ENCODE results near the gene MYO3B. TPM values are rescaled to one million over a fixed set of nuclear protein-coding genes. Genes with fewer than 3 reads are reported as not detected.

MYO3B gene
- polyA plus RNA-seq, 1 experiment = 0.10 TPM

- no peaks in the 10 kb centered on the region for H3K27me3 ChIP-seq (ENCODE audit: control insufficient read depth, insufficient read depth, low read length)
- no peak for TF ChIP-seq CTCF (IDR thresholded peaks at IDR 0.05; ENCODE audit: low read depth, low read length)
- POLR2A ChIA-PET = no interaction called here
Measured at GRCh38 chr2:170335351-170335750, 157.4 kb downstream of the MYO3B start.

GRCh38 chr2:170336408-170336807 lies 158.5 kb downstream of the MYO3B start:
- H3K27ac ChIP-seq (ENCODE audit: low read depth, low read length) = no peak overlapping the region

More at GRCh38 chr2:170335351-170335750, 157.4 kb downstream of the MYO3B start:
- Histone ChIP-seq H3K4me3 (ENCODE audit: low read depth, low read length) (no peak overlapping the region), H3K9me3 (ENCODE audit: control insufficient read depth, insufficient read depth, low read length) (no peaks in the 10 kb centered on the region), H3K27ac (ENCODE audit: low read depth, low read length) (no peak overlapping the region)
- DNase-seq (ENCODE audit: low read depth, low spot score) = no peak
- CTCF ChIA-PET = interaction anchor here (1.1 to 2.4 kb wide), 2 partner anchors 12 to 42 kb away, joined by 3 to 11 read pairs; no protein-coding TSS in a partner anchor

GRCh38 chr2:170336916-170337315 lies 159.0 kb downstream of the MYO3B start:
- CTCF ChIA-PET = interaction anchor here (2.4 kb wide), 1 partner anchor 13 kb away, joined by 11 read pairs; no protein-coding TSS in a partner anchor
- POLR2A ChIA-PET = no interaction called here
- no peak for TF ChIP-seq CTCF (IDR thresholded peaks at IDR 0.05; ENCODE audit: low read depth, low read length)
- no peak overlapping the region for H3K27ac ChIP-seq (ENCODE audit: low read depth, low read length)
- H3K9me3 ChIP-seq (ENCODE audit: control insufficient read depth, insufficient read depth, low read length) = no peaks in the 10 kb centered on the region
- no peak for DNase-seq (ENCODE audit: low read depth, low spot score)
- H3K27me3 ChIP-seq (ENCODE audit: control insufficient read depth, insufficient read depth, low read length) = no peaks in the 10 kb centered on the region
- no peak overlapping the region for H3K4me3 ChIP-seq (ENCODE audit: low read depth, low read length)

More at GRCh38 chr2:170336408-170336807, 158.5 kb downstream of the MYO3B start:
- DNase-seq (ENCODE audit: low read depth, low spot score) = no peak
- Histone ChIP-seq H3K9me3 (ENCODE audit: control insufficient read depth, insufficient read depth, low read length) (no peaks in the 10 kb centered on the region), H3K27me3 (ENCODE audit: control insufficient read depth, insufficient read depth, low read length) (no peaks in the 10 kb centered on the region), H3K4me3 (ENCODE audit: low read depth, low read length) (no peak overlapping the region)
- POLR2A ChIA-PET = no interaction called here
- CTCF ChIA-PET = interaction anchor here (2.4 kb wide), 1 partner anchor 13 kb away, joined by 11 read pairs; no protein-coding TSS in a partner anchor
- TF ChIP-seq CTCF (IDR thresholded peaks at IDR 0.05; ENCODE audit: low read depth, low read length) = no peak

GRCh38 chr2:170339322-170339721 lies 161.4 kb downstream of the MYO3B start:
- Histone ChIP-seq H3K4me3 (ENCODE audit: low read depth, low read length) (no peak overlapping the region), H3K27me3 (ENCODE audit: control insufficient read depth, insufficient read depth, low read length) (no peaks in the 10 kb centered on the region), H3K27ac (ENCODE audit: low read depth, low read length) (no peak overlapping the region), H3K9me3 (ENCODE audit: control insufficient read depth, insufficient read depth, low read length) (no peaks in the 10 kb centered on the region)
- TF ChIP-seq CTCF (IDR thresholded peaks at IDR 0.05; ENCODE audit: low read depth, low read length) = no peak
- CTCF ChIA-PET = interaction anchor here (1.0 kb wide), 1 partner anchor 14 kb away, joined by 3 read pairs; no protein-coding TSS in a partner anchor
- POLR2A ChIA-PET = no interaction called here
- no peak for DNase-seq (ENCODE audit: low read depth, low spot score)

GRCh38 chr2:170339750-170340692 lies 162.1 kb downstream of the MYO3B start:
- H3K4me3 ChIP-seq (ENCODE audit: low read depth, low read length) = no peak overlapping the region
- H3K9me3 ChIP-seq (ENCODE audit: control insufficient read depth, insufficient read depth, low read length) = no peaks in the 10 kb centered on the region
- POLR2A ChIA-PET = no interaction called here
- no peak overlapping the region for H3K27ac ChIP-seq (ENCODE audit: low read depth, low read length)
- no peaks in the 10 kb centered on the region for H3K27me3 ChIP-seq (ENCODE audit: control insufficient read depth, insufficient read depth, low read length)
- CTCF ChIA-PET = interaction anchor here (1.0 kb wide), 1 partner anchor 15 kb away, joined by 3 read pairs; no protein-coding TSS in a partner anchor
- TF ChIP-seq CTCF (IDR thresholded peaks at IDR 0.05; ENCODE audit: low read depth, low read length) = no peak
- DNase-seq (ENCODE audit: low read depth, low spot score) = no peak
